Ovary (tissue), 3 donors: ENCODE data around the gene NAT10.

Experiments used
- EP300 ChIP-seq: sonication (generic); formaldehyde crosslinking; IDR thresholded peaks from one replicate; pipeline ENCODE4 v1.6.1; 2017; ENCODE audit warnings: antibody characterized with exemption
- POLR2A ChIP-seq: fragments of 450-650 bp; IDR thresholded peaks from one replicate; pipeline ENCODE4 v1.6.1; 2017; ENCODE audit warnings: antibody characterized with exemption, mild to moderate bottlenecking, moderate library complexity
- TF ChIP-seq, protein P1 (sequence below), 3 donors: fragments of 450-650 bp in 2 of 3; fragments of 200-600 bp in 1 of 3; IDR thresholded peaks; one replicate each; pipeline versions ENCODE4 v1.5.1 to v1.8.0; 2016 to 2022; ENCODE audit warnings: antibody characterized with exemption in 3 of 3, mild to moderate bottlenecking in 1 of 3
- donor health status: DM: no; HTN: no; CAD: no.

GRCh38 chr11:34190192-34191139 lies 85.0 kb downstream of the NAT10 start:
- TF ChIP-seq, protein P1, sequence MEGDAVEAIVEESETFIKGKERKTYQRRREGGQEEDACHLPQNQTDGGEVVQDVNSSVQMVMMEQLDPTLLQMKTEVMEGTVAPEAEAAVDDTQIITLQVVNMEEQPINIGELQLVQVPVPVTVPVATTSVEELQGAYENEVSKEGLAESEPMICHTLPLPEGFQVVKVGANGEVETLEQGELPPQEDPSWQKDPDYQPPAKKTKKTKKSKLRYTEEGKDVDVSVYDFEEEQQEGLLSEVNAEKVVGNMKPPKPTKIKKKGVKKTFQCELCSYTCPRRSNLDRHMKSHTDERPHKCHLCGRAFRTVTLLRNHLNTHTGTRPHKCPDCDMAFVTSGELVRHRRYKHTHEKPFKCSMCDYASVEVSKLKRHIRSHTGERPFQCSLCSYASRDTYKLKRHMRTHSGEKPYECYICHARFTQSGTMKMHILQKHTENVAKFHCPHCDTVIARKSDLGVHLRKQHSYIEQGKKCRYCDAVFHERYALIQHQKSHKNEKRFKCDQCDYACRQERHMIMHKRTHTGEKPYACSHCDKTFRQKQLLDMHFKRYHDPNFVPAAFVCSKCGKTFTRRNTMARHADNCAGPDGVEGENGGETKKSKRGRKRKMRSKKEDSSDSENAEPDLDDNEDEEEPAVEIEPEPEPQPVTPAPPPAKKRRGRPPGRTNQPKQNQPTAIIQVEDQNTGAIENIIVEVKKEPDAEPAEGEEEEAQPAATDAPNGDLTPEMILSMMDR (IDR thresholded peaks at IDR 0.05): no peak
- TF ChIP-seq EP300 (no peak), POLR2A (no peak)
